ENCODE measurements around the gene CD84.

DNA sequence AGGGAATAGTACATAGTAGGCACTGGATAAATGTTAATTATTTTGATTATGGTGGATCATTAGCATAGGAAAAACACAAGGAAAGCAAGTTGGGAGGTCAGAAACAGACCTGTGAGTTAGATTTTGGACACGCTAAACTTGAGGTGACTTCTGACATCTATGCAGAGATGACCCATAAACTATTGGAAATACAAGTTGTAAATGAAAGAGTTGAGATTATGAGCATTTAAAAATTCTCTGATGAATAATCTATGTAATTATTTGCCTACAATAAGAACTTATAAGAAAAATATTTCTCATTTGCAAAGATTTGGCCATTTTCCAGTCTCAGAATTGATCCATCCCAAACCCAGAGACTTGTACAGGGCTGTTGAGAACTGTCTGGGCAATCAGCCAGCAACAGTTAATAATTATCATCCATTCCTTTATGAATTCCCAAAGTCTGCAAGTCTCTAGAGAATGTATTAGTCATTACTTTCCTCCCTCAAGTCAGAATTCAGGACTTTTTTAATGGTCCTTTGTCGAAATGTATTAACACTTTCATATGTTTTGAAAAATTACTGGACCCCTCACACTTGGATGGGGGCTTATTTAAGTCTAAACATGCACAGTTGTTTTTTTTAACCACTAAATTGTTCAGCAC is 36.9 kb downstream of the CD84 start:
- TF ChIP-seq, protein P1, sequence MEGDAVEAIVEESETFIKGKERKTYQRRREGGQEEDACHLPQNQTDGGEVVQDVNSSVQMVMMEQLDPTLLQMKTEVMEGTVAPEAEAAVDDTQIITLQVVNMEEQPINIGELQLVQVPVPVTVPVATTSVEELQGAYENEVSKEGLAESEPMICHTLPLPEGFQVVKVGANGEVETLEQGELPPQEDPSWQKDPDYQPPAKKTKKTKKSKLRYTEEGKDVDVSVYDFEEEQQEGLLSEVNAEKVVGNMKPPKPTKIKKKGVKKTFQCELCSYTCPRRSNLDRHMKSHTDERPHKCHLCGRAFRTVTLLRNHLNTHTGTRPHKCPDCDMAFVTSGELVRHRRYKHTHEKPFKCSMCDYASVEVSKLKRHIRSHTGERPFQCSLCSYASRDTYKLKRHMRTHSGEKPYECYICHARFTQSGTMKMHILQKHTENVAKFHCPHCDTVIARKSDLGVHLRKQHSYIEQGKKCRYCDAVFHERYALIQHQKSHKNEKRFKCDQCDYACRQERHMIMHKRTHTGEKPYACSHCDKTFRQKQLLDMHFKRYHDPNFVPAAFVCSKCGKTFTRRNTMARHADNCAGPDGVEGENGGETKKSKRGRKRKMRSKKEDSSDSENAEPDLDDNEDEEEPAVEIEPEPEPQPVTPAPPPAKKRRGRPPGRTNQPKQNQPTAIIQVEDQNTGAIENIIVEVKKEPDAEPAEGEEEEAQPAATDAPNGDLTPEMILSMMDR (IDR thresholded peaks at IDR 0.05; ENCODE audit: insufficient read depth, low read length, poor library complexity, severe bottlenecking), result no peak
- no peak for TF ChIP-seq EZH2phosphoT487 (conservative IDR thresholded peaks at IDR 0.05; ENCODE audit: low read length)
